ENCODE data around the gene GRHL1.

GRHL1 gene

DNA sequence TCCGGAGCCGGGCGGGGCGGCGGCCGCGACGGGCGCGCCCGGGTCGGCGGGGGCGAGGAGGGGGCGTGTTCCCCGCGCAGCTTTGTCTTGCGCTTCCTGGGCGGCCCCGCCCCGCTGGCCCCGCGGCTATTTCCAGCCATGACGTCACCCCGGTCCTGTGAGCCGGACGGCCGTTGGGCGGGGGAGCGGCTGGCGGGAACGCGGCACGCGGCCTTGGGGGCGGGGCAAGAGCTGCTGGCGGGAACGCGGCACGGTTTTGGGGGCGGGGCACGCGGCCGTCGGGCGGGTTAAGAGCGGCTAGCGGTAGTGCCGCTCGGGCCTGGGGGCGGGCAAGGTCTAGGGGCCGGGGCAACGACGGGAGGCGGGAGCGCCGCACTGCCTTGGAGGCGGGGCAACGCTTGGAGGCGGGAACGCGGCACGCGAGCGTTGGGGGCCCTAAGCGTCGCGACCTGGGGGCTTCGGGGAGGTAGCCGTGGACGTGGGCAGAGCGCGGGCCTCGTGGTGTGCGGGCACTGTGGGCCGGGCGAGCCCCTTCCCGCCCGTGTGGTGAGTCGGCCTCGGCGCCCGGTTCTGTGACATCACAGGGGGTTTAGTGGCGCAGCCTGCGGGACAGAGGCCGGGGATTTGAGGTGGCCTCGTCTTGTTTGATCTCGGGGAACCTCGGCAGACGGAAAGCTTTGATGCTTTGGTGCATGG lies 92.6 kb downstream of the GRHL1 start:
- peak; percentile 98 for DNase-seq

DNA sequence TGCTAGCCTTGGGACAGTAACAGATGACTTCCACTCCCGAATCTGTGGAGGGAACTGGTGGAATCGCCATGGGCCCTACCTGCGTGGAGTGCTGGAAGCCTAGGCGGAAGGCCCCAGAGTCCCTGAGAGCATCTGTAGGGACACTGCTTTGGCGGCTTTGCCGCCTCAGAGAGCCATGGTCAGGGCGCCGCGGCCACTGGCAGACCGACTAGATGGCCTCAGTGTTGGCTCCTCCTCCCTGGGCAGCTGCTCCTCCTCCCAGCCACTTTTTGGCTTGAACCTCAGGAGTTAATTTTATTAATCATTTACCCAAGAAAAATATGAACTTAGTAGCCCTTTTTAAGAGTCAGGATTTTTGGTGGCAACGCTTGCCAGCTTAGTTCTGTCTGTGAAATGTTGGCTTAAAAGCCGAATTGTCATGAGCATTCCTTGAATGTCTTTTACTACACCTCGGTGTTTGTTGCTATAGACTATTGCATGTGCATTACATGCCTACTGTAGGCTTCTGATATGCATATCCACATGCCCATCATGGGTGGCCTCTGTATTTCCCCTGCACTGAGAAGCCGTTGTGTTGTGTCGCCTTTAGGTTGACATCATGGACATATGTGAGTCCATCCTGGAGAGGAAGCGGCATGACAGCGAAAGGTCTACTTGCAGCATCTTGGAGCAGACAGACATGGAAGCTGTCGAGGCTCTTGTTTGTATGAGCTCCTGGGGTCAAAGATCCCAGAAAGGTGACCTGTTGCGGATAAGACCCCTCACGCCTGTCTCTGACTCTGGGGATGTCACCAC lies 94.3 kb downstream of the GRHL1 start:
- DNase-seq: no peak

DNA sequence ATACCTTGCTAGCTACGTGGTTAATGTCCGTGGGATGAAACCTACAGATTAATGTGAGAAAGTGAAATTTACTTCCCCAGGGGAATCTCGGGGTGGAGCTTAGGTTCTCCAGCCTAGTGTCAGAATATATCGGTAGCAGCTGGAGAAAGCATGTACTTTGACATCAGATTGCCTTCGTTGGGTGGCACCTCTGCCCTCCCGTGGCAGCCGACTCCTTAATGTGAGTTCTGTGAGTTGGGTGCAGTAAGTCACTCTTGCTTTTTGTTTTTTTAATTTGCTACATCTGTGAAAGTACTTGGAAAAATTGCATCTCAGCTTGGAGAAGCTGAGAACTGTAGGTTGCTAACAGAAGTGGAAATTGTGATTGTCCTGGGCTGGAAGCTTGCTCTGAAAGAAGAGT lies 95.4 kb downstream of the GRHL1 start:
- DNase-seq: no peak

- no peak for DNase-seq
Observed at GRCh38 chr2:10047616-10048500, 96.4 kb downstream of the GRHL1 start.

- peak; percentile 64 for DNase-seq
Observed at GRCh38 chr2:10048501-10049171, 97.1 kb downstream of the GRHL1 start.
